WI38 (cell line): ENCODE results near the gene DHX16.
"Not testable (repeated sequence)": the region's sequence is repeated elsewhere in the genome, so short reads cannot be mapped to it uniquely, and the experiment has no call there.

Experiments
- H3K4me3 ChIP-seq: 2 replicates; pipeline ENCODE4 v1.5.1; 2011; ENCODE audit warnings: low read depth, mild to moderate bottlenecking, control low read depth, low read length
- TF ChIP-seq, protein P1 (sequence below): IDR thresholded peaks from 2 replicates; pipeline ENCODE4 v1.5.1; 2012; ENCODE audit warnings: low read depth, mild to moderate bottlenecking, control low read depth, low read length

The DHX16 gene

DNA sequence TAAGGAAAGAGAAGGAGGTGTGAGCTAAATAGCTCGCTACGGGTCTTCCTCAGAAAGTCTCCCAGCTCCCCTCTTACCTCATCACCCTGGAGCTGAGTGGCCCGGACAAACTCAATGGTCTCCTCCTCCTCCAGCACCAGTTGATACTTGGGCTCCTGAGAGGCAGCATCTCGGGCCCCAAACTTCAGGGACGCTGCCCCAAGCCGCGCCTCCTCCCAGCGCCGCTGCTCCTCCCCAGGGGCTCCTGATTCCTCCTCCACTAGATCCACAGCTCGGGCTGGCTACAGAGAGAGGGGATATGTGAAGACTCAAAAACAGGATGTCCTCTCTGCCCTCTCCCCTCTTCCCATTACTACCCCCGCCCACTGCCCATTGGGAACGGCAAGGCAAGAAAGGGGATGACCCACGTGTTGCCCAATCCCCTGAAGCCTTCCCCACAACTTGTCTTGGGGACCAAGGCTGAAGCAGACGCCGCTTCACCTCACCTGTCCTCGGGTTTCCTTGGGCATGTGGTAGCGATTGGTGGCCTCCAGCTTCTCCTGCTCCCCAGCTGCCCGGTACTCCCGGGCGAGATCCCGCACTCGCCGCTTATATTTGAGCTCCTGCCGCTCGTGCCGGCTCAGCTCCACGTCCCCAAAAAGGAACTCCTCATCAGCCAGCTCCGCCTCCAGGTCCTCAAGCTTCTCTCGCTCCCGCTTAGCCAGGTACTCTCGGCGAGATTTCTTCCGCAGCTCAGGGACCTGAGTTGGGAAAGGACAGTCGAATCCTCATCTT, 7.6 kb downstream of the DHX16 start:
- TF ChIP-seq, protein P1, sequence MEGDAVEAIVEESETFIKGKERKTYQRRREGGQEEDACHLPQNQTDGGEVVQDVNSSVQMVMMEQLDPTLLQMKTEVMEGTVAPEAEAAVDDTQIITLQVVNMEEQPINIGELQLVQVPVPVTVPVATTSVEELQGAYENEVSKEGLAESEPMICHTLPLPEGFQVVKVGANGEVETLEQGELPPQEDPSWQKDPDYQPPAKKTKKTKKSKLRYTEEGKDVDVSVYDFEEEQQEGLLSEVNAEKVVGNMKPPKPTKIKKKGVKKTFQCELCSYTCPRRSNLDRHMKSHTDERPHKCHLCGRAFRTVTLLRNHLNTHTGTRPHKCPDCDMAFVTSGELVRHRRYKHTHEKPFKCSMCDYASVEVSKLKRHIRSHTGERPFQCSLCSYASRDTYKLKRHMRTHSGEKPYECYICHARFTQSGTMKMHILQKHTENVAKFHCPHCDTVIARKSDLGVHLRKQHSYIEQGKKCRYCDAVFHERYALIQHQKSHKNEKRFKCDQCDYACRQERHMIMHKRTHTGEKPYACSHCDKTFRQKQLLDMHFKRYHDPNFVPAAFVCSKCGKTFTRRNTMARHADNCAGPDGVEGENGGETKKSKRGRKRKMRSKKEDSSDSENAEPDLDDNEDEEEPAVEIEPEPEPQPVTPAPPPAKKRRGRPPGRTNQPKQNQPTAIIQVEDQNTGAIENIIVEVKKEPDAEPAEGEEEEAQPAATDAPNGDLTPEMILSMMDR = no peak
- H3K4me3 ChIP-seq = no peak overlapping the region

DNA sequence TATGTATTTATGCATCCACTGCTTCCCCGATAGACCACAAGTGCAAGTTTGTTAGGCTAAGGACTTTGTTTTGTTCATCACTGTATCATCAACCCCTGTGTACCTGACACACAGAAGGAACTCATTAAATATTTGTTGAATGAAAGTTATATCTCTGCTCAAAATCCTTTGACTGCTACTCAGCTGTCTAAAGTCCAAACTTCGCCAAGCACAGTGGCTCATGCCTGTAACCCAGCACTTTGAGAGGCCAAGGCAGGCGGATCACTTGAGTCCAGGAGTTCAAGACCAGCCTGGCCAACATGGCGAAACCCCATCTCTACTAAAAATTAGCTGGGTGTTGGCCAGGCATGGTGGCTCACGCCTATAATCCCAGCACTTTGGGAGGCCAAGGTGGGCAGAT, 14.9 kb downstream of the DHX16 start:
- not testable (repeated sequence) for H3K4me3 ChIP-seq

DNA sequence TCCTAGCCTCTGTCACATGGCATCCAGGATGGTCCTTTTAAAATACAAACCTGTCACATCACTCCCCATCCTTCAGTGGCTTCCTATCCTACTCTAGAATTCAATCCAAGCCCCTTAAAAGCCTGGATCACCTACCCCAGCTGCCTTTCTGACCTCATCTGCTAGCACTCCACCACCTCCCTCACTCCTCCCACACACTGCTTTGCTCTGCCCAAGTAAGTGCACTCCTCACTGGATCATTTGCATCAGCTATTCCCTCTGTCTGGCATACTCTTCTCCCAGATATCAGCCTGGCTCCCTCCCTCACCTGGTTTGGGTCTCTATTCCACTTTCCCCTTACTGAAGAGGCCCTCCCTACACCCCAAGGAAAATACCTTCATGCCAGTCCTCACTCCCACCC, 15.4 kb downstream of the DHX16 start:
- TF ChIP-seq, protein P1 = no peak
- no peak overlapping the region for H3K4me3 ChIP-seq

DNA sequence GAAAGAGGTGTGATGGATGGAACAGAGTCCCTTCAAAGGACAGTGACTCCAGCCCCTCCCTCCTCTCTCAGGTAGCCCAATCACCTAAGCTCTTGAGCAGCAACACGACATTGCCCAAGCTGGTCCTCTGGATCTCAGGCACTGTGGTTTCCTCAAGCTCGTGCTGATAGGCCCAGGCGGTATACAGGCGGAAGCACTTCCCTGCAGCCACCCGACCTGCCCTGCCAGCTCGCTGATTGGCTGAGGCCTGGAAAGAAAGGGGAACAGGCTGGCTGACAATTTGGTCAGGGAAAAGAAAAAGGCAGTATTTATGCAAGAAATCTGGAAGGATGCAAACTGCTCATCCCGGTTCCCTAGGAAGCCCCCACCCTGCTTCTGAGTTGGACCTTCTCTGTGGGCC, 16.3 kb downstream of the DHX16 start:
- H3K4me3 ChIP-seq = no peak overlapping the region
- TF ChIP-seq, protein P1 = no peak

DNA sequence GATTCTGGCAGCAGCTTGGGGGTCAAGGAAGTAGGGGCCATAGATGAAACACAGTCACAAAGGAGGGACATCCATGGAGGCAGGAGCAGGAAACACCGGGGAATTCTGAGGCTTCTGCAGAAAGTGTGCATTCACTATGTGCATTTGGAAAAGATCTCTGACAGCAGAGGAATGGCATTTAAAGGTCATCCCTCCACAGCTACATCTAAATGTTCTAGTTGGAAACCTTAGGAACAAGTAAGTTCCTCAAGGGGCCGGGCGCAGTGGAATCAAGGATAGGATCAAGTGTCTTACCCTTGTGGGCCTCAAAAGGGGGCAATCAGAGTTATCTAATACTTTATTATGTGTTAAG, 17.1 kb downstream of the DHX16 start:
- no peak overlapping the region for H3K4me3 ChIP-seq

DNA sequence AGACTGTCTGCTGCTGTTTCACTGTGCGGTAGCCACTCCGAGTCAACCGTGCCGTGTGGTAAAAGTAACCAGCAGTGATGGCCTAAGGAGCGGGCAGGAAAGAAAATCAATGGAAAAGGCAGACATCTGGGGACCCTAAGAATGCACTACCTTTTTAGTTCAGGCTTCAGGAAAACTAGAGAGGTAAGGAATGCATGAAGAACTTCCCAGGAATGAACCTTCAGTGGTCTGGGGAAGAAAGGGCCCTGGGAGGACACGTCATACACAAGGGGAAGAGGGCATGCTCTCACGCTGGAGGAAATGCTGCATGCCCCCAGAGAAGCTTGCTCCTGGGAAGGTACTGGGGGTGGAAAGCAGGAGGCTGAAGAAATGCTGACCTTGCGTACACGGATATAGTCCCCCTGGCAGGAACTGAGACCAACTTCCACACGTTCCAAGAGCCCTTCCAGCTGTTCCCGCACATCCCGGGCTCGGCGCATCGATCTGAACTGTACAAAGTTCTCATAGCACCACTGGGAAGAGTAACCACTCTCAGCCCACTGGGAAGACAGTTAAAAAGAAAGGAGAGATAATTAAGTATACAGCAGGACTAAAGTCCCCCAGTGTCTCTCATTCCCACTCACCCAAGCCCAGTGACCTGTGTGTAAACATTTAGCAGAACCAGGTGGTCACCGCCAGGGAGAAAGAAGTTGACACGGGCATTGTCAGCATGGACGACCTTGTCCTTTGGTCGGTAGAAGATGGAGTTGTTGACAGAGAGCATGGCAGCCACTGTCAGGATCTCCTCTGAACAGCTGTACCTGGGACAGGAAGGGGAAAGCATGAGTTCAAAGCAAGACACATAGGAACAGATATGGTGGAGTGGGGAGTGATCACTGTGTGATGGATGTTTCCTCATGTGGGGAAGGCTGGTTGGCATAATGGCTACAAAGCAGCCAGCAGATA, 17.7 kb downstream of the DHX16 start:
- no peak overlapping the region for H3K4me3 ChIP-seq
- TF ChIP-seq, protein P1 = no peak

More for the DNA sequence above, 17.1 kb downstream of the DHX16 start:
- TF ChIP-seq, protein P1 = no peak

DNA sequence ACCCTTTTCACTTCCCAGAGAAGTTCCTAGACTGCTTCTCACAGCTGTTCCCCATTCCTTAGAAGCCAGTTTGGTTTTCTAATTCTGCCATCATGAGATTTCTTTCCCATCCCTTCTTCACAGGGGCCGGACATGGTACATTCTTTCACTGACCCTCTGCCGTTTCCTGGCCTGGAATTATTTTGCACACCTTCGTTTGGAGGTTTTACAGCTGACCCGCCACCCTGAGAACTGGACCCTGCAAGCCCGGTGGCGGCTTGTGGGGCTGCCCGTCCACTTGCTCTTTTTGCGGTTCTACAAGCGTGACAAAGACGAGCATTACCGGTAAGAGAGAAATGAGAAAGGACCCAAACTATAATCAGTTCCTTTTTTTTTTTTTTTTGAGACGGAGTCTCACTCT, 21.7 kb downstream of the DHX16 start:
- TF ChIP-seq, protein P1 = no peak

More for the DNA sequence above, 21.7 kb downstream of the DHX16 start:
- H3K4me3 ChIP-seq = no peak overlapping the region
